ENCODE results near the gene CIROP. TPM values are rescaled to one million over a fixed set of nuclear protein-coding genes. Genes with fewer than 3 reads are reported as not detected.
A peak's percentile ranks its signal among the peaks of the same experiment; 100 is the strongest.

Gene CIROP
- total RNA-seq, 2 donors from 2014 or later, result 0.64 to 1.4 TPM

DNA sequence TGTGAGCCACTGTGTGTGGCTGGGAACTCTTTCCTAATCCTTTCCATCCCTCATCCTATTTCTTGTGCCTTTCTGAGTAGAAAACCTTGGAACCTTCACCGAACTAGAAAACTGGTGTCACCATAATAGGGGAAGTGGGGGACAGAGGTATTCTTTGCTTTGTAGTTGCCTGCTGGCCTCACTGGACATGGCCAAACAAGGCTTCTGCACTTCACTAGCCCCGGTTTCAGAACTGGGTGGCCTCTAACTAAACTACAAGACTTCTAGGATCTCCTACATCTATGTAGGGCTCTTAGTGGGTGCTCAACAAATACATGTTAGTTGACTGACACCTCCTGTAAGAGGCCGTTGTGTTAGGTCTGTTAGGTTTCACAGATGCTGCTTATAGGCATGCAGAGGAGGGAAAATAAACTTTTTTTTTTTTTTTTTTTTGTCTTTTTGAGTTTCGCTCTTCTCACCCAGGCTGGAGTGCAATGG, 597 bp upstream of the CIROP start:
- H3K9me3 Mint-ChIP-seq, result peaks cover 7% of the 10 kb centered on the region
- peak overlapping the region; percentile 18 for H3K27ac Mint-ChIP-seq
- Histone ChIP-seq H3K27ac (ENCODE audit: low read depth, low read length) (no peak overlapping the region), H3K27me3 (ENCODE audit: control insufficient read depth, insufficient read depth, low read length, poor library complexity, severe bottlenecking) (peaks cover 9% of the 10 kb centered on the region), H3K4me3 (ENCODE audit: low read length) (no peak overlapping the region), H3K9ac (ENCODE audit: extremely low read depth, low read length, poor library complexity, severe bottlenecking) (no peak overlapping the region), H3K4me1 (ENCODE audit: control insufficient read depth, insufficient read depth, low read length) (peaks cover 12% of the 10 kb centered on the region), H3K9me3 (ENCODE audit: control insufficient read depth, low read length) (no peaks in the 10 kb centered on the region), H3K36me3 (ENCODE audit: control insufficient read depth, insufficient read depth, low read length) (no peaks in the 10 kb centered on the region)
- WGBS, 2 experiments (ENCODE audit: insufficient coverage in 1 of 2, insufficient read length in 1 of 2), result 83 to 93% methylated on average over 2 to 4 of the region's 4 CpGs
- no peak overlapping the region for H3K4me3 Mint-ChIP-seq
- peaks cover 3% of the 10 kb centered on the region for H3K27me3 Mint-ChIP-seq (ENCODE audit: insufficient read depth)
- no peaks in the 10 kb centered on the region for H3K36me3 Mint-ChIP-seq (ENCODE audit: low read depth)
- TF ChIP-seq, protein P1, sequence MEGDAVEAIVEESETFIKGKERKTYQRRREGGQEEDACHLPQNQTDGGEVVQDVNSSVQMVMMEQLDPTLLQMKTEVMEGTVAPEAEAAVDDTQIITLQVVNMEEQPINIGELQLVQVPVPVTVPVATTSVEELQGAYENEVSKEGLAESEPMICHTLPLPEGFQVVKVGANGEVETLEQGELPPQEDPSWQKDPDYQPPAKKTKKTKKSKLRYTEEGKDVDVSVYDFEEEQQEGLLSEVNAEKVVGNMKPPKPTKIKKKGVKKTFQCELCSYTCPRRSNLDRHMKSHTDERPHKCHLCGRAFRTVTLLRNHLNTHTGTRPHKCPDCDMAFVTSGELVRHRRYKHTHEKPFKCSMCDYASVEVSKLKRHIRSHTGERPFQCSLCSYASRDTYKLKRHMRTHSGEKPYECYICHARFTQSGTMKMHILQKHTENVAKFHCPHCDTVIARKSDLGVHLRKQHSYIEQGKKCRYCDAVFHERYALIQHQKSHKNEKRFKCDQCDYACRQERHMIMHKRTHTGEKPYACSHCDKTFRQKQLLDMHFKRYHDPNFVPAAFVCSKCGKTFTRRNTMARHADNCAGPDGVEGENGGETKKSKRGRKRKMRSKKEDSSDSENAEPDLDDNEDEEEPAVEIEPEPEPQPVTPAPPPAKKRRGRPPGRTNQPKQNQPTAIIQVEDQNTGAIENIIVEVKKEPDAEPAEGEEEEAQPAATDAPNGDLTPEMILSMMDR (conservative IDR thresholded peaks at IDR 0.05), result no peak
- peaks cover 52% of the 10 kb centered on the region for H3K4me1 Mint-ChIP-seq
- DNase-seq, result no peak

DNA sequence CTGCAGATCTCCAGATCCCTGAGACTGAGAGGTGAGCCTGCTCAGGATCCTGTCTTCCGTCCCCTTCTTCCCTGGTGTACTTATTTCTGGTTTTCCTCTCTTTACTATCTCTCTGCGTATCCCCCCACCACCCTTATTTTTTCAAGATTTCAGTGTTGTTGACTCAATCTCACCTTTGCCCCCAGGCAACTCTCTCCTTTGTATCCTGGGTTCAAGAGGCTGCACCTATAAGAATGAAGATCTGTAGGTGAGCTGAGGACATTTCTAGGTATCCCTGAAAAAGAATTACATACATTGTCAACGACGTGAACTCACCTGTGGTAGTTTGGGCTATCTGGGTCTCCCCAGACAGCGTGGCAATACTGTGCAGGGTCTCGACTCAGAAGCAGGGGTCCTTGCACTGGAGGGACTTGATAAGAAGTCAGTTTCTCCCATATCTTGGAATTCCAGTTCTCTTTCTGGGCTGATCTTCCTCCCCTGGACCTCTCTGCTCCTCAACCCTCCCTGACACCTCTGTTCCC, 659 bp downstream of the CIROP start:
- peaks cover 2% of the 10 kb centered on the region for H3K36me3 Mint-ChIP-seq (ENCODE audit: low read depth)
- H3K9me3 Mint-ChIP-seq, result peaks cover 6% of the 10 kb centered on the region
- Histone ChIP-seq H3K4me3 (ENCODE audit: low read length) (no peak overlapping the region), H3K27ac (ENCODE audit: low read depth, low read length) (no peak overlapping the region), H3K27me3 (ENCODE audit: control insufficient read depth, insufficient read depth, low read length, poor library complexity, severe bottlenecking) (no peaks in the 10 kb centered on the region), H3K9me3 (ENCODE audit: control insufficient read depth, low read length) (no peaks in the 10 kb centered on the region), H3K36me3 (ENCODE audit: control insufficient read depth, insufficient read depth, low read length) (peaks cover 2% of the 10 kb centered on the region), H3K4me1 (ENCODE audit: control insufficient read depth, insufficient read depth, low read length) (peaks cover 12% of the 10 kb centered on the region), H3K9ac (ENCODE audit: extremely low read depth, low read length, poor library complexity, severe bottlenecking) (no peak overlapping the region)
- peaks cover 63% of the 10 kb centered on the region for H3K4me1 Mint-ChIP-seq
- no peak for DNase-seq
- WGBS, 2 experiments (ENCODE audit: insufficient coverage in 1 of 2, insufficient read length in 1 of 2), result 83 to 92% methylated on average over 4 to 6 of the region's 6 CpGs
- H3K27me3 Mint-ChIP-seq (ENCODE audit: insufficient read depth), result peaks cover 3% of the 10 kb centered on the region
- peak overlapping the region; percentile 24 for H3K27ac Mint-ChIP-seq
- TF ChIP-seq, protein P1 (conservative IDR thresholded peaks at IDR 0.05), result no peak
- H3K4me3 Mint-ChIP-seq, result peak overlapping the region; percentile 32

DNA sequence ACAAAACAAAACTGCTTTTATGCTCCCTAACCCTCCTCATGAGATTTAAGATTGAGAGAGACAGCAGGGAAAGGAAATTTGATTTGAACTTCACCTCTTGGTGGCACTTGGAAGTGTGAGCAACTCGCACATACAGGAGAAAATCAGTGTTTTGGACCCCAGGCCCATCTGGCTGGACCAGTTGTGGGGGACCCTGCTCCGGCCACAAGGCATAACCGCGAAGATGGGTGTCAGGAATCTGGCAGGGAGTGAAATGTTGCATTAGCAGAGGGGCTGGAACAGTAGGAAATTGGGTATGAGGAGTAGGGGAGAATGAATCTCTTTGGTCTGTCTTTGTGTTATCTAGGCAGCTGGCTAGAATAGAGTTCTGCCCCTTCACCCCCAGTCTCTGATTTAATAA, 1.2 kb downstream of the CIROP start:
- 81 to 91% methylated on average over 3 to 4 of the region's 4 CpGs for WGBS, 2 experiments (ENCODE audit: insufficient coverage in 1 of 2, insufficient read length in 1 of 2)
- peaks cover 7% of the 10 kb centered on the region for H3K36me3 Mint-ChIP-seq (ENCODE audit: low read depth)
- Histone ChIP-seq H3K27ac (ENCODE audit: low read depth, low read length) (no peak overlapping the region), H3K9ac (ENCODE audit: extremely low read depth, low read length, poor library complexity, severe bottlenecking) (no peak overlapping the region), H3K27me3 (ENCODE audit: control insufficient read depth, insufficient read depth, low read length, poor library complexity, severe bottlenecking) (no peaks in the 10 kb centered on the region), H3K36me3 (ENCODE audit: control insufficient read depth, insufficient read depth, low read length) (peaks cover 8% of the 10 kb centered on the region), H3K9me3 (ENCODE audit: control insufficient read depth, low read length) (no peaks in the 10 kb centered on the region), H3K4me3 (ENCODE audit: low read length) (no peak overlapping the region), H3K4me1 (ENCODE audit: control insufficient read depth, insufficient read depth, low read length) (peaks cover 12% of the 10 kb centered on the region)
- peaks cover 3% of the 10 kb centered on the region for H3K9me3 Mint-ChIP-seq
- peaks cover 3% of the 10 kb centered on the region for H3K27me3 Mint-ChIP-seq (ENCODE audit: insufficient read depth)
- DNase-seq, result no peak
- no peak overlapping the region for H3K27ac Mint-ChIP-seq
- H3K4me3 Mint-ChIP-seq, result no peak overlapping the region
- TF ChIP-seq, protein P1 (conservative IDR thresholded peaks at IDR 0.05), result no peak
- peaks cover 63% of the 10 kb centered on the region for H3K4me1 Mint-ChIP-seq

All from endodermal cell (in vitro differentiated cells).